SK-N-SH (cell line): ENCODE results near the gene SLAMF6. TPM values are rescaled to one million over a fixed set of nuclear protein-coding genes. Genes with fewer than 3 reads are reported as not detected.

Experiments
- CTCF ChIA-PET: fragments of 300-600, 350-600 bp; formaldehyde crosslinking; extraction: SDS; loops from one replicate; lab custom pipeline; 2021; lab: Yijun Ruan, JAX
- POLR2A ChIA-PET: fragments of 350-600 bp; sonication (Branson Sonifier 250); formaldehyde crosslinking; extraction: SDS; loops from one replicate; lab custom pipeline; 2020; ENCODE audit warnings: antibody characterized with exemption, inconsistent platforms; lab: Yijun Ruan, JAX
- DNase-seq: peaks from one replicate; pipeline ENCODE4 v3.0.0; 2012
- H2AFZ ChIP-seq: fragments of 200-600 bp; sonication (generic); 2 replicates; pipeline ENCODE4 v1.8.1; 2016; ENCODE audit warnings: antibody characterized with exemption, mild to moderate bottlenecking, low read depth
- H3F3A ChIP-seq: fragments of 200-600 bp; sonication (generic); replicated peaks from 2 replicates; pipeline ENCODE3; 2016; ENCODE audit warnings: antibody characterized with exemption, mild to moderate bottlenecking; ENCODE audit not compliant: insufficient read depth
- H3K27ac ChIP-seq, 2 experiments: fragments of 200-500 bp in 1 of 2; fragments of 200-600 bp in 1 of 2; sonication (Bioruptor generic) in 1 of 2; sonication (generic), shearing (Covaris generic) in 1 of 2; 2 replicates each; pipeline versions ENCODE4 v1.5.1 to v1.6.1; 2014 to 2016; ENCODE audit warnings: low read depth in 2 of 2, inconsistent platforms in 1 of 2, low read length in 1 of 2, mild to moderate bottlenecking in 1 of 2, mixed read lengths in 1 of 2
- H3K27me3 ChIP-seq: fragments of 200-600 bp; sonication (generic), shearing (Covaris generic); 2 replicates; pipeline ENCODE4 v1.6.1; 2016; ENCODE audit warnings: mixed run types; ENCODE audit not compliant: insufficient read depth
- H3K36me3 ChIP-seq, 2 experiments: fragments of 200-500 bp in 1 of 2; fragments of 200-600 bp in 1 of 2; sonication (Bioruptor generic) in 1 of 2; sonication (generic) in 1 of 2; replicated peaks in 1 of 2; 2 replicates each; pipeline versions ENCODE3 to v1.5.1; 2014 to 2016; ENCODE audit warnings: low read length in 1 of 2, mild to moderate bottlenecking in 1 of 2; ENCODE audit not compliant: insufficient read depth in 2 of 2, control insufficient read depth in 1 of 2
- H3K4me1 ChIP-seq, 2 experiments: fragments of 200-500 bp in 1 of 2; fragments of 200-600 bp in 1 of 2; sonication (Bioruptor generic) in 1 of 2; sonication (generic), shearing (Covaris generic) in 1 of 2; 2 replicates each; pipeline versions ENCODE4 v1.5.1 to v1.6.1; 2014 to 2016; ENCODE audit warnings: low read depth in 1 of 2, low read length in 1 of 2, mixed run types in 1 of 2; ENCODE audit not compliant: insufficient read depth in 2 of 2, control insufficient read depth in 1 of 2
- H3K4me2 ChIP-seq: fragments of 200-600 bp; sonication (generic), shearing (Covaris generic); 2 replicates; pipeline ENCODE4 v1.6.1; 2017; ENCODE audit warnings: mixed run types
- H3K4me3 ChIP-seq, 2 experiments: fragments of 200-500 bp in 1 of 2; fragments of 200-600 bp in 1 of 2; sonication (Bioruptor generic) in 1 of 2; sonication (generic), shearing (Covaris generic) in 1 of 2; 2 replicates each; pipeline versions ENCODE4 v1.5.1 to v1.8.1; 2014 to 2016; ENCODE audit warnings: low read depth in 2 of 2, inconsistent platforms in 1 of 2, low read length in 1 of 2, mild to moderate bottlenecking in 1 of 2, mixed read lengths in 1 of 2, moderate library complexity in 1 of 2
- H3K79me2 ChIP-seq: fragments of 200-600 bp; sonication (generic); 2 replicates; pipeline ENCODE4 v1.8.1; 2017; ENCODE audit warnings: mild to moderate bottlenecking; ENCODE audit not compliant: insufficient read depth
- H3K9ac ChIP-seq: fragments of 200-600 bp; sonication (generic); 2 replicates; pipeline ENCODE4 v1.6.1; 2017; ENCODE audit warnings: mixed run types
- H3K9me2 ChIP-seq: fragments of 200-600 bp; sonication (generic); 2 replicates; pipeline ENCODE4 v1.6.1; 2017; ENCODE audit warnings: mixed run types
- H3K9me3 ChIP-seq: fragments of 200-600 bp; sonication (generic); 2 replicates; pipeline ENCODE4 v1.6.1; 2017; ENCODE audit warnings: mixed run types, mild to moderate bottlenecking, moderate library complexity
- H4K20me1 ChIP-seq: fragments of 200-600 bp; sonication (generic); 2 replicates; pipeline ENCODE4 v1.6.1; 2017; ENCODE audit warnings: mild to moderate bottlenecking, mixed run types; ENCODE audit not compliant: insufficient read depth
- CHD2 ChIP-seq: fragments of 150-350 bp; IDR thresholded peaks from 2 replicates; pipeline ENCODE4 v1.6.1; 2018; ENCODE audit warnings: low read length; ENCODE audit not compliant: partially characterized antibody
- ELF1 ChIP-seq: IDR thresholded peaks from 2 replicates; pipeline ENCODE4 v1.4.0; 2012
- EP300 ChIP-seq, 2 experiments: IDR thresholded peaks; 2 replicates each; pipeline versions ENCODE4 v1.4.0 to v1.6.1; 2012; ENCODE audit warnings: borderline replicate concordance in 1 of 2, low read depth in 1 of 2, low read length in 1 of 2
- EZH2phosphoT487 ChIP-seq: fragments of 200-600 bp; sonication (generic); IDR thresholded peaks from 2 replicates; pipeline ENCODE4 v1.6.1; 2017; ENCODE audit warnings: low read depth, mixed run types, mild to moderate bottlenecking, antibody characterized with exemption, moderate library complexity, borderline replicate concordance
- FOSL2 ChIP-seq: IDR thresholded peaks from 2 replicates; pipeline ENCODE4 v1.4.0; 2012; ENCODE audit warnings: low read depth, mild to moderate bottlenecking, moderate library complexity, borderline replicate concordance
- FOXJ3 ChIP-seq: sonication (generic); formaldehyde crosslinking; IDR thresholded peaks from 2 replicates; pipeline ENCODE4 v1.5.1; 2020; ENCODE audit warnings: mild to moderate bottlenecking, missing genetic modification reagents
- FOXM1 ChIP-seq: IDR thresholded peaks from 2 replicates; pipeline ENCODE4 v1.4.0; 2012; ENCODE audit warnings: low read depth, mild to moderate bottlenecking
- IRF3 ChIP-seq: fragments of 150-350 bp; IDR thresholded peaks from 2 replicates; pipeline ENCODE4 v1.6.1; 2016; ENCODE audit warnings: mild to moderate bottlenecking, low read depth, low read length
- MAX ChIP-seq: IDR thresholded peaks from 2 replicates; pipeline ENCODE4 v1.4.0; 2012; ENCODE audit warnings: low read depth
- MEF2A ChIP-seq: IDR thresholded peaks from 2 replicates; pipeline ENCODE4 v1.4.0; 2012; ENCODE audit warnings: low read depth, borderline replicate concordance
- MXI1 ChIP-seq: IDR thresholded peaks from 2 replicates; pipeline ENCODE4 v1.6.1; 2012; ENCODE audit warnings: mild to moderate bottlenecking, low read depth, low read length, improper control_type of control experiment
- NFIC ChIP-seq: IDR thresholded peaks from 2 replicates; pipeline ENCODE4 v1.4.0; 2012; ENCODE audit warnings: borderline replicate concordance
- NRF1 ChIP-seq: IDR thresholded peaks from 2 replicates; pipeline ENCODE4 v1.6.1; 2012; ENCODE audit warnings: low read depth, mild to moderate bottlenecking, low read length
- RCOR1 ChIP-seq: fragments of 150-350 bp; IDR thresholded peaks from 2 replicates; pipeline ENCODE4 v1.6.1; 2017; ENCODE audit warnings: antibody characterized with exemption, low read length
- RXRA ChIP-seq: IDR thresholded peaks from 2 replicates; pipeline ENCODE4 v1.4.0; 2012; ENCODE audit warnings: low read depth, mild to moderate bottlenecking, borderline replicate concordance
- SIN3A ChIP-seq: IDR thresholded peaks from 2 replicates; pipeline ENCODE4 v1.6.1; 2012; ENCODE audit warnings: low read depth, mild to moderate bottlenecking, low read length, moderate library complexity, borderline replicate concordance
- SMC3 ChIP-seq: IDR thresholded peaks from 2 replicates; pipeline ENCODE4 v1.6.1; 2012; ENCODE audit warnings: low read depth, low read length, improper control_type of control experiment
- TEAD4 ChIP-seq: IDR thresholded peaks from 2 replicates; pipeline ENCODE4 v1.4.0; 2012; ENCODE audit warnings: mild to moderate bottlenecking, borderline replicate concordance; ENCODE audit not compliant: insufficient read depth
- USF2 ChIP-seq: fragments of 150-350 bp; IDR thresholded peaks from 2 replicates; pipeline ENCODE4 v1.6.1; 2017; ENCODE audit warnings: antibody characterized with exemption, low read length, low read depth, borderline replicate concordance
- YY1 ChIP-seq: IDR thresholded peaks from 2 replicates; pipeline ENCODE4 v1.4.0; 2012; ENCODE audit warnings: low read depth, mild to moderate bottlenecking
- WGBS: methylation state at CpG from one replicate; pipeline ENCODE4 v1.1.6; 2017; ENCODE audit warnings: low lambda C conversion rate; 5-methylcytosine and 5-hydroxymethylcytosine counted together
- polyA plus RNA-seq, 3 experiments: library from polyadenylated mRNA; depleted of rRNA; stranded (reverse); fragments of >200 nt; gene quantifications; 2 replicates each; pipeline ENCODE4 v1.2.3, GENCODE V29; 2012
- TF ChIP-seq, protein P1 (sequence below): IDR thresholded peaks from 2 replicates; pipeline ENCODE4 v1.4.0; 2012; ENCODE audit warnings: low read depth, borderline replicate concordance
- TF ChIP-seq, protein P2 (sequence below): IDR thresholded peaks from 2 replicates; pipeline ENCODE4; 2012

SLAMF6 gene
- polyA plus RNA-seq (2012; rRNA removed), result not detected in 2 replicates
- polyA plus RNA-seq (2012; cell fraction: cytosol; rRNA removed), result not detected in 2 replicates
- not detected in 2 replicates for polyA plus RNA-seq (2012; cell fraction: nucleus; rRNA removed)

GRCh38 chr1:160522622-160523345, at the start of gene SLAMF6:
Gene SLAMF6 (minus strand): TSS chr1:160523255. CDS start chr1:160523192, 63 bp downstream.
- Histone ChIP-seq H3K79me2 (no peaks in the 10 kb centered on the region), H2AFZ (no peak within 1 kb of the TSS), H3K4me3 (no peak within 1 kb of the TSS), H3K4me2 (no peak within 1 kb of the TSS), H3F3A (no peaks in the 10 kb centered on the region), H3K9ac (no peak within 1 kb of the TSS), H3K27me3 (peaks cover 4% of the 10 kb centered on the region; the same call in 1 of the 2 replicates), H3K4me1 (no peaks in the 10 kb centered on the region; a peak in 1 of 4 replicates), H3K36me3 (no peaks in the 10 kb centered on the region), H3K27ac (no peak within 1 kb of the TSS), H3K9me3 (no peaks in the 10 kb centered on the region), H4K20me1 (no peaks in the 10 kb centered on the region), H3K9me2 (no peaks in the 10 kb centered on the region)
- DNase-seq, result no peak
- CTCF ChIA-PET, result interaction anchor here (0.6 to 0.8 kb wide), 2 partner anchors 8 to 86 kb away, joined by 3 read pairs; no protein-coding TSS in a partner anchor
- POLR2A ChIA-PET, result no interaction called here
- TF ChIP-seq EZH2phosphoT487, result no peak
- no peak for TF ChIP-seq YY1
- no peak for TF ChIP-seq RCOR1
- TF ChIP-seq, protein P1, sequence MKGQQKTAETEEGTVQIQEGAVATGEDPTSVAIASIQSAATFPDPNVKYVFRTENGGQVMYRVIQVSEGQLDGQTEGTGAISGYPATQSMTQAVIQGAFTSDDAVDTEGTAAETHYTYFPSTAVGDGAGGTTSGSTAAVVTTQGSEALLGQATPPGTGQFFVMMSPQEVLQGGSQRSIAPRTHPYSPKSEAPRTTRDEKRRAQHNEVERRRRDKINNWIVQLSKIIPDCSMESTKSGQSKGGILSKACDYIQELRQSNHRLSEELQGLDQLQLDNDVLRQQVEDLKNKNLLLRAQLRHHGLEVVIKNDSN, result no peak
- TF ChIP-seq NFIC, result no peak
- no peak for TF ChIP-seq ELF1
- no peak for TF ChIP-seq MAX
- 35% methylated on average over 10 of the region's 11 CpGs for WGBS

- H3K4me1 ChIP-seq, result no peaks in the 10 kb centered on the region
- no peaks in the 10 kb centered on the region for H3K79me2 ChIP-seq
- H3K4me2 ChIP-seq, result no peak overlapping the region
- H2AFZ ChIP-seq, result no peak overlapping the region
- no peaks in the 10 kb centered on the region for H3F3A ChIP-seq
- H4K20me1 ChIP-seq, result no peaks in the 10 kb centered on the region
- 6% methylated on average over 3 of the region's 3 CpGs for WGBS
- ChIA-PET POLR2A (no interaction called here), CTCF (interaction anchor here (1.1 kb wide), 1 partner anchor 14 kb away, joined by 3 read pairs; no protein-coding TSS in a partner anchor)
- H3K9me2 ChIP-seq, result no peaks in the 10 kb centered on the region
- H3K9ac ChIP-seq, result no peak overlapping the region
- no peak overlapping the region for H3K27ac ChIP-seq
- H3K9me3 ChIP-seq, result no peaks in the 10 kb centered on the region
- no peaks in the 10 kb centered on the region; the same call in 1 of the 2 replicates for H3K27me3 ChIP-seq
- H3K36me3 ChIP-seq, result no peaks in the 10 kb centered on the region
- DNase-seq, result no peak
- H3K4me3 ChIP-seq, result no peak overlapping the region
- TF ChIP-seq FOSL2, result no peak
- no peak for TF ChIP-seq FOXJ3 (CRISPR knock-in tag)
- no peak for TF ChIP-seq ELF1
- TF ChIP-seq RXRA, result no peak
- TF ChIP-seq FOXM1, result no peak
- no peak for TF ChIP-seq EP300 (IDR thresholded peaks at IDR 0.05; ENCODE audit: borderline replicate concordance in 1 of 2, low read depth in 1 of 2, low read length in 1 of 2)
- TF ChIP-seq, protein P2, sequence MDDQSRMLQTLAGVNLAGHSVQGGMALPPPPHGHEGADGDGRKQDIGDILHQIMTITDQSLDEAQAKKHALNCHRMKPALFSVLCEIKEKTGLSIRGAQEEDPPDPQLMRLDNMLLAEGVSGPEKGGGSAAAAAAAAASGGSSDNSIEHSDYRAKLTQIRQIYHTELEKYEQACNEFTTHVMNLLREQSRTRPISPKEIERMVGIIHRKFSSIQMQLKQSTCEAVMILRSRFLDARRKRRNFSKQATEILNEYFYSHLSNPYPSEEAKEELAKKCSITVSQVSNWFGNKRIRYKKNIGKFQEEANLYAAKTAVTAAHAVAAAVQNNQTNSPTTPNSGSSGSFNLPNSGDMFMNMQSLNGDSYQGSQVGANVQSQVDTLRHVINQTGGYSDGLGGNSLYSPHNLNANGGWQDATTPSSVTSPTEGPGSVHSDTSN, result no peak
- TF ChIP-seq IRF3, result no peak
- TF ChIP-seq USF2, result no peak
- no peak for TF ChIP-seq CHD2
- TF ChIP-seq NRF1, result no peak
- no peak for TF ChIP-seq SIN3A
- TF ChIP-seq TEAD4, result no peak
- no peak for TF ChIP-seq MXI1
- no peak for TF ChIP-seq MAX
- TF ChIP-seq SMC3, result no peak
- TF ChIP-seq MEF2A, result no peak
Observed at GRCh38 chr1:160570840-160571239, 47.8 kb upstream of the SLAMF6 start.
